ENCODE data around the gene OCA2.

- TF ChIP-seq, protein P1, sequence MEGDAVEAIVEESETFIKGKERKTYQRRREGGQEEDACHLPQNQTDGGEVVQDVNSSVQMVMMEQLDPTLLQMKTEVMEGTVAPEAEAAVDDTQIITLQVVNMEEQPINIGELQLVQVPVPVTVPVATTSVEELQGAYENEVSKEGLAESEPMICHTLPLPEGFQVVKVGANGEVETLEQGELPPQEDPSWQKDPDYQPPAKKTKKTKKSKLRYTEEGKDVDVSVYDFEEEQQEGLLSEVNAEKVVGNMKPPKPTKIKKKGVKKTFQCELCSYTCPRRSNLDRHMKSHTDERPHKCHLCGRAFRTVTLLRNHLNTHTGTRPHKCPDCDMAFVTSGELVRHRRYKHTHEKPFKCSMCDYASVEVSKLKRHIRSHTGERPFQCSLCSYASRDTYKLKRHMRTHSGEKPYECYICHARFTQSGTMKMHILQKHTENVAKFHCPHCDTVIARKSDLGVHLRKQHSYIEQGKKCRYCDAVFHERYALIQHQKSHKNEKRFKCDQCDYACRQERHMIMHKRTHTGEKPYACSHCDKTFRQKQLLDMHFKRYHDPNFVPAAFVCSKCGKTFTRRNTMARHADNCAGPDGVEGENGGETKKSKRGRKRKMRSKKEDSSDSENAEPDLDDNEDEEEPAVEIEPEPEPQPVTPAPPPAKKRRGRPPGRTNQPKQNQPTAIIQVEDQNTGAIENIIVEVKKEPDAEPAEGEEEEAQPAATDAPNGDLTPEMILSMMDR (IDR thresholded peaks at IDR 0.05): no peak
- no peak for TF ChIP-seq POLR2A (IDR thresholded peaks at IDR 0.05)
These were observed 2.9 kb upstream of the OCA2 start for GRCh38 chr15:28101983-28102441.
